Upper lobe of right lung (tissue), 1 donor: ENCODE results near the gene SEC22A. TPM values are rescaled to one million over a fixed set of nuclear protein-coding genes. Genes with fewer than 3 reads are reported as not detected.

Source experiments
- ATAC-seq: fragments of 200-7000 bp; cut with Tn5 transposase; one replicate; pipeline ENCODE4 v1.9.1; 2020; ENCODE audit warnings: mild to moderate bottlenecking, moderate library complexity
- DNase-seq: peaks from one replicate; pipeline ENCODE4 v3.0.0-alpha.2; 2020
- H3K27ac ChIP-seq: fragments of 200-600 bp; one replicate; pipeline ENCODE4 v1.8.0; 2022
- H3K27me3 ChIP-seq: fragments of 200-600 bp; one replicate; pipeline ENCODE4 v1.8.0; 2022; ENCODE audit warnings: mild to moderate bottlenecking
- H3K36me3 ChIP-seq: fragments of 200-600 bp; one replicate; pipeline ENCODE4 v1.8.0; 2022
- H3K4me1 ChIP-seq: fragments of 200-600 bp; one replicate; pipeline ENCODE4 v1.8.0; 2022
- H3K4me3 ChIP-seq: fragments of 200-600 bp; one replicate; pipeline ENCODE4 v1.8.0; 2022; ENCODE audit warnings: mild to moderate bottlenecking
- H3K9me3 ChIP-seq: fragments of 200-600 bp; one replicate; pipeline ENCODE4 v1.8.0; 2022
- CTCF ChIP-seq: fragments of 200-600 bp; IDR thresholded peaks from one replicate; pipeline ENCODE4 v1.8.0; 2022; ENCODE audit warnings: antibody characterized with exemption
- intact Hi-C: fragments of 100-400 bp; cut with DNase I; formaldehyde crosslinking; loops from one replicate; pipeline ENCODE4 v1.11.0; 2022
- total RNA-seq: library from RNA; stranded (reverse); fragmentation: NEBNext Ultra II Directional; extraction: Animal tissue kit (Norgen Biotek cat#: 25700); gene quantifications from one replicate; pipeline ENCODE4 v1.2.1, GENCODE V29; 2021
- donor health status: DM: no; HTN: yes; CAD: no; lungs with severe emphysema.

Gene SEC22A
- total RNA-seq, 1 donor from 2014 or later: 14.4 TPM

GRCh38 chr3:123310186-123310585 is 108.4 kb downstream of the SEC22A start:
- no peak for DNase-seq
- no peak for ATAC-seq

GRCh38 chr3:123310741-123311140 is 109.0 kb downstream of the SEC22A start:
- DNase-seq (no peak), ATAC-seq (no peak)
- H3K27me3 ChIP-seq: no peaks in the 10 kb centered on the region
- no peak overlapping the region for H3K4me3 ChIP-seq
- TF ChIP-seq CTCF: no peak
- intact Hi-C loops: no loop called here
- no peak overlapping the region for H3K27ac ChIP-seq
- H3K4me1 ChIP-seq: no peaks in the 10 kb centered on the region
- H3K9me3 ChIP-seq: no peaks in the 10 kb centered on the region
- H3K36me3 ChIP-seq: no peaks in the 10 kb centered on the region

More at GRCh38 chr3:123310186-123310585, 108.4 kb downstream of the SEC22A start:
- Histone ChIP-seq H3K9me3 (no peaks in the 10 kb centered on the region), H3K4me3 (no peak overlapping the region), H3K27ac (no peak overlapping the region), H3K27me3 (no peaks in the 10 kb centered on the region), H3K36me3 (no peaks in the 10 kb centered on the region), H3K4me1 (no peaks in the 10 kb centered on the region)
- intact Hi-C loops: no loop called here
- no peak for TF ChIP-seq CTCF

GRCh38 chr3:123311201-123311600 is 109.5 kb downstream of the SEC22A start:
- no peak for DNase-seq
- ATAC-seq: no peak

GRCh38 chr3:123312331-123313265 is 110.9 kb downstream of the SEC22A start:
- intact Hi-C loops: no loop called here
- Histone ChIP-seq H3K36me3 (no peaks in the 10 kb centered on the region), H3K27me3 (no peaks in the 10 kb centered on the region), H3K9me3 (no peaks in the 10 kb centered on the region), H3K4me3 (no peak overlapping the region), H3K27ac (no peak overlapping the region), H3K4me1 (no peaks in the 10 kb centered on the region)
- no peak for ATAC-seq
- DNase-seq: no peak
- no peak for TF ChIP-seq CTCF

More at GRCh38 chr3:123311201-123311600, 109.5 kb downstream of the SEC22A start:
- H3K9me3 ChIP-seq: no peaks in the 10 kb centered on the region
- intact Hi-C loops: no loop called here
- H3K4me3 ChIP-seq: no peak overlapping the region
- no peak for TF ChIP-seq CTCF
- no peak overlapping the region for H3K27ac ChIP-seq
- no peaks in the 10 kb centered on the region for H3K36me3 ChIP-seq
- H3K4me1 ChIP-seq: no peaks in the 10 kb centered on the region
- no peaks in the 10 kb centered on the region for H3K27me3 ChIP-seq

- intact Hi-C loops: no loop called here
- Histone ChIP-seq H3K27ac (no peak overlapping the region), H3K36me3 (no peaks in the 10 kb centered on the region), H3K9me3 (no peaks in the 10 kb centered on the region), H3K4me1 (no peaks in the 10 kb centered on the region), H3K4me3 (no peak overlapping the region), H3K27me3 (no peaks in the 10 kb centered on the region)
- DNase-seq (no peak), ATAC-seq (no peak)
- no peak for TF ChIP-seq CTCF
These were observed 112.1 kb downstream of the SEC22A start for GRCh38 chr3:123313889-123314288.
